ENCODE measurements around the gene PAX5.

Gene PAX5

DNA sequence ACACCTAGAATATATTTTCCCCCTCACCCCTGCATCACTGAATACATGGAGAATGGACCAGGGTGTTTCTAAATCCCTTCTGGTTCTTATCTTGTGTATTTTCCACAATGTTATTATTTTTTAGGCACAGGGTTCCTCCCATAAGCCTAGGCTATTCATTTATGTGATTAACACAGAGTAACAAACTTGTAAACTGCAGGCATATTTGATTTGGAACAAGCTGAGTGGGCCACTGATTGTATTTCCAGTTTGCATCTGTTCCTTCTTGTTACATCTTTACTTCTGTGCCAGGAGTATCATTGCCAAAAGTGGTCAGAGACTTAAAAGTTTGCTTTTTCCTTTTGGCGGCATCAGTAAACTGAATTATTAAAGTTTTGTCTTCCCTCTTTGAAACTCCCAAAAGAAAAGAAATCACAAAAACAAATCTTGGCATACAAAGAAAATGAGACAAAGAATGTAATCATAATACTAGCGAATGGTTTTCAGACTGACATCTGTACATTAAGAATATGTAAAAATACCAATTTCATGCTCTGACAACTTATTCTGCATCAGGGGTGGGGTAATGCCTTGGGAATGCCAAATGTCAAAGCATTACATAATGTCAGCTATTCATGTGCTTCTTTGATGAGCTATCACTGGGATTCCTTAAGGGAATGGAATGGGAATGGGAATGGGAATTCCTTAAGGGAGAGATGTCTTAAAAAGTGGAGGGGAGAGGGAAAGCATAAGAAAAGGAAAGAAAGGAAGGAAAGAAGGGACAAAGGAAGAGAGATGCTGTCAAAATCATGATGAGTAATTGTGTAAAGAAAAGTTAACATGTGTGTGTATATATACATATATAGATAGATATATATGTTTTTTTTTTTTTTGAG lies 22.2 kb upstream of the PAX5 start:
- TF ChIP-seq FOXM1 (IDR thresholded peaks at IDR 0.05; ENCODE audit: borderline replicate concordance, low read depth), result no peak
- no peak for TF ChIP-seq TCF12 (IDR thresholded peaks at IDR 0.05; ENCODE audit: low read depth)
- TF ChIP-seq, protein P1, sequence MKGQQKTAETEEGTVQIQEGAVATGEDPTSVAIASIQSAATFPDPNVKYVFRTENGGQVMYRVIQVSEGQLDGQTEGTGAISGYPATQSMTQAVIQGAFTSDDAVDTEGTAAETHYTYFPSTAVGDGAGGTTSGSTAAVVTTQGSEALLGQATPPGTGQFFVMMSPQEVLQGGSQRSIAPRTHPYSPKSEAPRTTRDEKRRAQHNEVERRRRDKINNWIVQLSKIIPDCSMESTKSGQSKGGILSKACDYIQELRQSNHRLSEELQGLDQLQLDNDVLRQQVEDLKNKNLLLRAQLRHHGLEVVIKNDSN (IDR thresholded peaks at IDR 0.05), result no peak
- TF ChIP-seq, protein P2, sequence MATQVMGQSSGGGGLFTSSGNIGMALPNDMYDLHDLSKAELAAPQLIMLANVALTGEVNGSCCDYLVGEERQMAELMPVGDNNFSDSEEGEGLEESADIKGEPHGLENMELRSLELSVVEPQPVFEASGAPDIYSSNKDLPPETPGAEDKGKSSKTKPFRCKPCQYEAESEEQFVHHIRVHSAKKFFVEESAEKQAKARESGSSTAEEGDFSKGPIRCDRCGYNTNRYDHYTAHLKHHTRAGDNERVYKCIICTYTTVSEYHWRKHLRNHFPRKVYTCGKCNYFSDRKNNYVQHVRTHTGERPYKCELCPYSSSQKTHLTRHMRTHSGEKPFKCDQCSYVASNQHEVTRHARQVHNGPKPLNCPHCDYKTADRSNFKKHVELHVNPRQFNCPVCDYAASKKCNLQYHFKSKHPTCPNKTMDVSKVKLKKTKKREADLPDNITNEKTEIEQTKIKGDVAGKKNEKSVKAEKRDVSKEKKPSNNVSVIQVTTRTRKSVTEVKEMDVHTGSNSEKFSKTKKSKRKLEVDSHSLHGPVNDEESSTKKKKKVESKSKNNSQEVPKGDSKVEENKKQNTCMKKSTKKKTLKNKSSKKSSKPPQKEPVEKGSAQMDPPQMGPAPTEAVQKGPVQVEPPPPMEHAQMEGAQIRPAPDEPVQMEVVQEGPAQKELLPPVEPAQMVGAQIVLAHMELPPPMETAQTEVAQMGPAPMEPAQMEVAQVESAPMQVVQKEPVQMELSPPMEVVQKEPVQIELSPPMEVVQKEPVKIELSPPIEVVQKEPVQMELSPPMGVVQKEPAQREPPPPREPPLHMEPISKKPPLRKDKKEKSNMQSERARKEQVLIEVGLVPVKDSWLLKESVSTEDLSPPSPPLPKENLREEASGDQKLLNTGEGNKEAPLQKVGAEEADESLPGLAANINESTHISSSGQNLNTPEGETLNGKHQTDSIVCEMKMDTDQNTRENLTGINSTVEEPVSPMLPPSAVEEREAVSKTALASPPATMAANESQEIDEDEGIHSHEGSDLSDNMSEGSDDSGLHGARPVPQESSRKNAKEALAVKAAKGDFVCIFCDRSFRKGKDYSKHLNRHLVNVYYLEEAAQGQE (IDR thresholded peaks at IDR 0.05; ENCODE audit: low read depth), result no peak
- no peak for TF ChIP-seq TEAD4 (IDR thresholded peaks at IDR 0.05)
- TF ChIP-seq EP300 (IDR thresholded peaks at IDR 0.05; ENCODE audit: borderline replicate concordance), result no peak
- TF ChIP-seq EGR1 (IDR thresholded peaks at IDR 0.05), result no peak

DNA sequence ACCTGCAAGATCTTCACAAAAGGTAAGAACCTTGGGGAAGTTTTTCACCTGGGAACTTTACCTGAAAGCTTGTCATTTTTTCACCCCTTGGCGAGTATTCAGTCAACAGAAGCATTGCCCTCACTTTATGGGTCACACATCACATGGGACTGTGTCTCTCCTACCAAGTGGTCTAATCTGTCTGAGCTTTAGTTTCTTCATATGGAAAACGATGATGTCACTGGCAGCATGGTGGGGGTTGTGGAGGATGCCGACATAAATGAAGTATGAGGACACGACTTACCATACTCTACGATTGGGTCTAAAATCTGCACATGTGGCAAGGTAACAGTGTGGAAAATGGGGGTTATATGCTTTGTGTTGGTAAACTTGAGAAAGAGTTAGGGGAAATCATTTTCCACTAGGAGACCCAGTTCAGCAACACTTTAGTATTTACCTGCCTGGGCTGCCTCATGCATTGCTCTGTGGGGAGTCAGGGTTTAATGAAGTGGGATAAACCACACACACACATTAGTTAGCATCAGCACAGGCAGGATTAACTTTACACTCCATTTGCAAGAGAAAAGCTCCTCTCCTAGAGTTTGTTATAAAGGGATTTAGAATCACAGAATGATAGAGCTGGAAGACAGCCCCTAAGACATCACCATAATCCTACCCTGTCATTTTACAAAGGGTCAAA lies 19.8 kb upstream of the PAX5 start:
- no peak for TF ChIP-seq TCF12 (IDR thresholded peaks at IDR 0.05; ENCODE audit: low read depth)
- TF ChIP-seq, protein P1 (IDR thresholded peaks at IDR 0.05), result no peak

DNA sequence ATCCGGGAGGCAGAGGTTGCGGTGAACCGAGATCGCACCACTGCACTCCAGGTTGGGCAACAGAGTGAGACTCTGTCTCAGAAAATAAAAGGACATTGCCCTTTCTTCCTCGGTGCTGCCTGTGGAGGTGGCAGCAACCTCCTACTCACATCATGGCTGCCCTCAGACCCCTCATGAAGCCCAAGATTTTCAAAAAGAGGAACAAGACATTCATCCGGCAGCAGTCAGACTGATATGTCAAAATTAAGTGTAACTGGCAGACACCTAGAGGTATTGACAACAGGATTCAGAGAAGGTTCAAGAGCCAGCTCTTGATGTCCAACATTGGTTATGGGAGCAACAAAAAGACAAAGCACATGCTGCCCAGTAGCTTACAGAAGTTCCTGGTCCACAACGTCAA lies 12.6 kb upstream of the PAX5 start:
- TF ChIP-seq EGR1 (IDR thresholded peaks at IDR 0.05), result no peak
- TF ChIP-seq EP300 (IDR thresholded peaks at IDR 0.05; ENCODE audit: borderline replicate concordance), result no peak
- TF ChIP-seq, protein P2 (IDR thresholded peaks at IDR 0.05; ENCODE audit: low read depth), result no peak
- TF ChIP-seq TAF1 (IDR thresholded peaks at IDR 0.05; ENCODE audit: low read depth), result no peak
- TF ChIP-seq YY1 (IDR thresholded peaks at IDR 0.05; ENCODE audit: low read depth), result no peak
- no peak for TF ChIP-seq CREB1 (IDR thresholded peaks at IDR 0.05; ENCODE audit: low read depth)

DNA sequence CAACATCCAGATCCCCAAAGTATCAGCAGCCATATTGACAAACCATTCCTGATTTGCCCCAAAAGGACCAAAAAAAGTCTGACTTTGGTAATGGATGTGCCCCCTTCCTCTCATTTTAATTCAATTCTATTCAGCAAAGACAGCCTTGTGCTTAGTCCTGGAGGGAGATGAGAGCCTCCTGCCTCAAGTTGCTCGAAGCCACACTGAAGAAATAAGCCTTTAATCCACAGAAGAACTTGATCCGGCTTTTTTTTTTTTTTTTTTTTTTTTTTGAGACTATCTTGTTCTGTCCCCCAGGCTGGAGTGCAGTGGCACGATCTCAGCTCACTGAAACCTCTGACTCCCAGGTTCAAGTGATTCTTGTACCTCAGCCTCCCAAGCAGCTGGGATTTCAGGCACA lies 8.4 kb upstream of the PAX5 start:
- no peak for TF ChIP-seq RAD21 (IDR thresholded peaks at IDR 0.05; ENCODE audit: low read depth)
- TF ChIP-seq, protein P1 (IDR thresholded peaks at IDR 0.05), result no peak
- no peak for TF ChIP-seq CEBPB (IDR thresholded peaks at IDR 0.05)
- no peak for TF ChIP-seq NFIC (IDR thresholded peaks at IDR 0.05)

DNA sequence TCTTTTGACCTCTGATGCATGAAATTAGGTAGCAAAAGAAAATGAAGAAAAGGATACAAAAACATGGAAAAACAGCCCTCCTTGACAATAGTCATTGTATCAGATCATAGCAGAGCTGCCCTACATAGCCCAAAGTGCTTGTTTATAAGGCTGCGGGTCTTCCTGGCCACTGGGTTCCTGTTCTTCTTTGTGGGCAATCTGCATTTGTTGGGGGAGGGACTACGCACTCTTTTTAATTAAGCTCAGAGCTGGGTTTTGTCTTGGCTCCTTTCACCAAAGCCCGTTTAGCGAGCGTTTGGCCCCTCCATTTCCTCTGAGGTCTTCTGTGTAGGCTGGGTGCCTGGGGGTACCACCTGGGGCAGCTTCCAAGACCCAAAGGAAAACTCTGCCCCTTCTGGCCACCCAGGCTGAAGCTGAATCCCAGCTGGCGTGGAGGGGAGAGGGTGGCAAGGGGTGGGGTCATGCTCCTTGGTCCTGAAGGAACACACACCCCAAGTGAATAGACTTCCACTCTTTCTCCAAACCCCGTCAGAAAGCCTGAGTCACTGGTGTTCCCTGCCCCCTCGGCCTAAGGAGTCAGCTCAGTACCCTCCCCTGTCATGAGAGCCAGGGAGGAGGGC lies 6.5 kb upstream of the PAX5 start:
- TF ChIP-seq, protein P2 (IDR thresholded peaks at IDR 0.05; ENCODE audit: low read depth), result no peak
- TF ChIP-seq CREB1 (IDR thresholded peaks at IDR 0.05; ENCODE audit: low read depth) (no peak), EP300 (IDR thresholded peaks at IDR 0.05; ENCODE audit: borderline replicate concordance) (no peak), NFIC (IDR thresholded peaks at IDR 0.05) (no peak), RAD21 (IDR thresholded peaks at IDR 0.05; ENCODE audit: low read depth) (no peak), EGR1 (IDR thresholded peaks at IDR 0.05) (no peak), TCF12 (IDR thresholded peaks at IDR 0.05; ENCODE audit: low read depth) (no peak), CEBPB (IDR thresholded peaks at IDR 0.05) (no peak), TEAD4 (IDR thresholded peaks at IDR 0.05) (no peak), ZBTB7A (IDR thresholded peaks at IDR 0.05; ENCODE audit: low read depth) (no peak), FOXM1 (IDR thresholded peaks at IDR 0.05; ENCODE audit: borderline replicate concordance, low read depth) (no peak), TAF1 (IDR thresholded peaks at IDR 0.05; ENCODE audit: low read depth) (no peak), YY1 (IDR thresholded peaks at IDR 0.05; ENCODE audit: low read depth) (no peak)
- TF ChIP-seq, protein P3, sequence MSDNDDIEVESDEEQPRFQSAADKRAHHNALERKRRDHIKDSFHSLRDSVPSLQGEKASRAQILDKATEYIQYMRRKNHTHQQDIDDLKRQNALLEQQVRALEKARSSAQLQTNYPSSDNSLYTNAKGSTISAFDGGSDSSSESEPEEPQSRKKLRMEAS (IDR thresholded peaks at IDR 0.05), result no peak
- TF ChIP-seq, protein P1 (IDR thresholded peaks at IDR 0.05), result no peak
